ENCODE measurements around the gene DNAJC15. TPM values are rescaled to one million over a fixed set of nuclear protein-coding genes. Genes with fewer than 3 reads are reported as not detected.

Gene DNAJC15
- total RNA-seq, 2 donors from 2014 or later, result 4.9 to 5.2 TPM

DNA sequence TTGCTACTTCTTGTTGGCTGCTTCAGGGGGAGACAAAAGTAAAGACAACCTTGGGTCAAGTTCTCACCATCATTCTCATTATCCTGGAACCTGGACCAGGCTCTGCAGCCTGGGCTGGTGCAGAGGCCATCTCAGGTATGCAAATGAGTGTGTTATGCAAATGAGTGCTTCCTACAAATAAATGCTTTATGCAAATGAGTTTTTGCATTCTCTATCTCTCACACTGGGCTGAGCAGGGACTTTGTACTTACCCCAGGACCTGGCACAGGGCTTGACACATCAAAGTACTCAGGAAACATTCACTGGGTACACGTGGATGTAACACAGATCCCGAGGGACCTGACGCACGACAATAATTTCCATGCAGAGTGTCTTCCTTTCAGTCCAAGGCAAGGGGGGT, 103.0 kb downstream of the DNAJC15 start:
- no peaks in the 10 kb centered on the region for H3K4me1 ChIP-seq
- WGBS, 2 donors, result 59 to 75% methylated on average over 4 of the region's 4 CpGs
- no peak for ATAC-seq
- H3K27me3 ChIP-seq, result no peaks in the 10 kb centered on the region
- no peaks in the 10 kb centered on the region for H3K36me3 ChIP-seq (replicated peaks in 1 of 2; ENCODE audit: insufficient read depth in 1 of 2, low read depth in 2 of 2)
- no peak for DNase-seq
- intact Hi-C loops (cut with DNase I), result no loop called here
- TF ChIP-seq, protein P1, sequence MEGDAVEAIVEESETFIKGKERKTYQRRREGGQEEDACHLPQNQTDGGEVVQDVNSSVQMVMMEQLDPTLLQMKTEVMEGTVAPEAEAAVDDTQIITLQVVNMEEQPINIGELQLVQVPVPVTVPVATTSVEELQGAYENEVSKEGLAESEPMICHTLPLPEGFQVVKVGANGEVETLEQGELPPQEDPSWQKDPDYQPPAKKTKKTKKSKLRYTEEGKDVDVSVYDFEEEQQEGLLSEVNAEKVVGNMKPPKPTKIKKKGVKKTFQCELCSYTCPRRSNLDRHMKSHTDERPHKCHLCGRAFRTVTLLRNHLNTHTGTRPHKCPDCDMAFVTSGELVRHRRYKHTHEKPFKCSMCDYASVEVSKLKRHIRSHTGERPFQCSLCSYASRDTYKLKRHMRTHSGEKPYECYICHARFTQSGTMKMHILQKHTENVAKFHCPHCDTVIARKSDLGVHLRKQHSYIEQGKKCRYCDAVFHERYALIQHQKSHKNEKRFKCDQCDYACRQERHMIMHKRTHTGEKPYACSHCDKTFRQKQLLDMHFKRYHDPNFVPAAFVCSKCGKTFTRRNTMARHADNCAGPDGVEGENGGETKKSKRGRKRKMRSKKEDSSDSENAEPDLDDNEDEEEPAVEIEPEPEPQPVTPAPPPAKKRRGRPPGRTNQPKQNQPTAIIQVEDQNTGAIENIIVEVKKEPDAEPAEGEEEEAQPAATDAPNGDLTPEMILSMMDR (IDR thresholded peaks at IDR 0.05), result no peak
- TF ChIP-seq POLR2A (IDR thresholded peaks at IDR 0.05), result no peak
- no peak overlapping the region for H3K27ac ChIP-seq
- H3K4me3 ChIP-seq, result no peak overlapping the region
- H3K9me3 ChIP-seq, result no peaks in the 10 kb centered on the region

DNA sequence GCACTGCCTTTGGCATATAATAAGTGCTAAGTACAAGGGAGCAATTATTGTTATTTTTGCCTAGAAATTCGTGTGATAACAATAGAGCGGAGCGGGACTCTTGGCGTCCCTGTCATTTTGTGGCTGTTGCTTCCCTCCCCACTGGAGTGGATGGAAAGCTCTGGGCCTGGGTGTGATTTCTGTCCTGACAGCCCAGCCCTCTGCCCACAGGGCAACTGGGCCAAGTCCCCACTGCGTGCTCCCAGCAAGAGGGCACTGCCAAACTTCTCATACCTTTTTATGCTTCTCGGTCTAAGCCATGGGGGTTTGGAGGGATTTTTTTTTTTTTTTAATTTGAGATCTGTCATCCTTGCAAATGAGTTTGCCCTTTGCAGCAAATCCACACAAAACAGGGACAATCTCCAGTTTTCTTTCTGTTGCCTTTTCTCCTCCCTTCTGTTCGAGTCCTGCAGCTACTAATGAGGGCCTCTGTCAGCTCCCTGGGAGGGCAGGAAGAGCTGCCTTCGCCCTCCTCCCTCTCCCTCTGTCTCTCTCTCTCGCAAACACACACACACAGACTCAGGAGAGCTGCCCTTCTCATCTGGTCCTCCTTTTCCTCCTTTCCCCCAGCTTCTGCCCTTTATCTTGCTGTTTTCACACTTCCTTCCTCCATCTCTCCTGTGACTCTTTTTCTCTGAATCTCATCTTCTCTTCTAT, 103.9 kb downstream of the DNAJC15 start:
- no peak for ATAC-seq
- H3K4me3 ChIP-seq, result no peak overlapping the region
- 68 to 71% methylated on average over 9 of the region's 9 CpGs for WGBS, 2 donors

DNA sequence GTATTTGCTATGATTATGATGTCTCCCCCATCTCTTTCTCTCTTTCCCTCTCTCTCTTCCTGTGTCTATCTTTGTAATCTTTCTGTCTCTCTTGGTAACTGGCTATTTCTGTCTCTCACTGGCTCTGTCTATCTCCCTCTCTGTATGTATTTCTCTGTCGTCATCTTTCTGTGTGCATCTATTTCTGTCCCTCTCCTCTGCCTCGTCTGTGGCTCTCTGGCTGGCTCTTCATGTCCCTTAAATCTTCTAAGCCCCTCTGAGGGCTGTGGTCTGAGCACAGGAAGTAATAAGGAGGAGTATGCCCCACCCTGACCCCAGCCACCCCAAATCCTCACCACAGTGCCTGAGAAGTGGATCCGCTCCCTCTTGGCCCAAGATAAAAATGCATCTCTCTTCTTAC, 104.4 kb downstream of the DNAJC15 start:
- H3K27ac ChIP-seq, result no peak overlapping the region
- no peaks in the 10 kb centered on the region for H3K27me3 ChIP-seq
- TF ChIP-seq POLR2A (IDR thresholded peaks at IDR 0.05), result no peak
- TF ChIP-seq, protein P1 (IDR thresholded peaks at IDR 0.05), result no peak
- H3K36me3 ChIP-seq (replicated peaks in 1 of 2; ENCODE audit: insufficient read depth in 1 of 2, low read depth in 2 of 2), result no peaks in the 10 kb centered on the region
- 47 to 53% methylated on average over 3 of the region's 3 CpGs for WGBS, 2 donors
- intact Hi-C loops (cut with DNase I), result no loop called here
- DNase-seq, result no peak
- H3K9me3 ChIP-seq, result no peaks in the 10 kb centered on the region
- H3K4me3 ChIP-seq, result no peak overlapping the region
- H3K4me1 ChIP-seq, result no peaks in the 10 kb centered on the region
- ATAC-seq, result no peak

More for the DNA sequence above, 103.9 kb downstream of the DNAJC15 start:
- no peak overlapping the region for H3K27ac ChIP-seq
- no peaks in the 10 kb centered on the region for H3K9me3 ChIP-seq
- no peaks in the 10 kb centered on the region for H3K36me3 ChIP-seq (replicated peaks in 1 of 2; ENCODE audit: insufficient read depth in 1 of 2, low read depth in 2 of 2)
- H3K4me1 ChIP-seq, result no peaks in the 10 kb centered on the region
- no peak for TF ChIP-seq POLR2A (IDR thresholded peaks at IDR 0.05)
- TF ChIP-seq, protein P1 (IDR thresholded peaks at IDR 0.05), result no peak
- DNase-seq, result no peak
- intact Hi-C loops (cut with DNase I), result no loop called here
- H3K27me3 ChIP-seq, result no peaks in the 10 kb centered on the region

DNA sequence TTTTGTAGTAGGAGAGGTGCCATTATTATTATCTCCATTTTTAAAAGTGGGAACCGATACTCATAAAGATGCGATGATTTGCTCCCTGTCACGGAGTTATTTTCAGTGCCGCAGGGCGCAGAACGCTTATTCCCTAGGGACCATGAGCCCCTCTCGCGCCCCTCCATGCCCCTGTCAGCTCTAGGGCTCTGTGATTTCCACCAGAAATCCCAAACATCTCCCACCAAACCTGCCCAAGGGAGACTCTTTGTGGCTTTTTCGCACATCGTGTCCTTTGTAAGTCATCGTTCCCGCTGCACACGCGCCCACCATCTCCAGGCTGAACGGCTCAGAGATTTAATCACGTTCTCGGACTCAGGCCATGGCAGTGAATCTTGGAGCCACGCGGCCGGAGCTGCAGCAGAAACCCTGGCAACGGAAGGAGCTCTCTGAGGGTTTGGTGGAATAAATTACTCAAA, 105.1 kb downstream of the DNAJC15 start:
- 73 to 85% methylated on average over 21 of the region's 21 CpGs for WGBS, 2 donors
- ATAC-seq, result no peak
- Histone ChIP-seq H3K9me3 (no peaks in the 10 kb centered on the region), H3K36me3 (replicated peaks in 1 of 2; ENCODE audit: insufficient read depth in 1 of 2, low read depth in 2 of 2) (no peaks in the 10 kb centered on the region), H3K4me3 (no peak overlapping the region), H3K4me1 (no peaks in the 10 kb centered on the region), H3K27ac (no peak overlapping the region), H3K27me3 (no peaks in the 10 kb centered on the region)
- intact Hi-C loops (cut with DNase I), result no loop called here
- no peak for TF ChIP-seq POLR2A (IDR thresholded peaks at IDR 0.05)
- TF ChIP-seq, protein P1 (IDR thresholded peaks at IDR 0.05), result no peak
- DNase-seq, result peak in 1 of 4 donors; percentile 40

DNA sequence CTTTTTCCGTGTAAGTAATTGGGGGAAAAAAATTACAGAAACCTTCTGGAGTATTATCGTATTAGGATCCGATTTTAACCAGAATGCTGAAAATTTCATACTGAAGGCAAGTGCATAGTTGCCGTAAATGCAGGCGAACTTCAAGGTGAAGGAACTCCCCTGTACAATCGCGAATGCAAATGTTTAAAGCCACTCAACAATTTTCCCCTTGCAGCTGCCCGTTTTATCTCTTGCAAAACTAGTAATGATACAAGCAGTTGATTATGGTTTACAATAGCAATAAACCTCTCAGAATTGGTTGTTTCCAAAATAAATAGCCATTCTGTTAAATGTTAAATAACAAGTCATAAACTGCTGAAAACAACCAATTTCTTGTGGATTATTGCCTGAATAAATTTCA, 105.7 kb downstream of the DNAJC15 start:
- ATAC-seq, result no peak
- intact Hi-C loops (cut with DNase I), result no loop called here
- no peak for DNase-seq
- no peak overlapping the region for H3K4me3 ChIP-seq
- H3K36me3 ChIP-seq (replicated peaks in 1 of 2; ENCODE audit: insufficient read depth in 1 of 2, low read depth in 2 of 2), result no peaks in the 10 kb centered on the region
- H3K27me3 ChIP-seq, result no peaks in the 10 kb centered on the region
- no peak overlapping the region for H3K27ac ChIP-seq
- H3K4me1 ChIP-seq, result no peaks in the 10 kb centered on the region
- TF ChIP-seq POLR2A (IDR thresholded peaks at IDR 0.05), result no peak
- TF ChIP-seq, protein P1 (IDR thresholded peaks at IDR 0.05), result no peak
- H3K9me3 ChIP-seq, result no peaks in the 10 kb centered on the region
- WGBS, 2 donors, result 50 to 53% methylated on average over 8 of the region's 8 CpGs

All from body of pancreas (tissue), 4 donors.